Activated CD4-positive, alpha-beta T cell treated with anti-CD3 and anti-CD28 coated beads, Interleukin-2, Interleukin-4, amounts not matched to agents 100 ng/mL and 50 ng/mL, durations not matched to agents 16 hours and 8 hours (primary cell): Measurements from ENCODE around the gene FZR1.
"Not testable (repeated sequence)": the region's sequence is repeated elsewhere in the genome, so short reads cannot be mapped to it uniquely, and the experiment has no call there.

Source experiments
- DNase-seq: peaks from one replicate; pipeline ENCODE4 v3.0.0-alpha.2; 2020; ENCODE audit warnings: low spot score

The FZR1 gene

DNA sequence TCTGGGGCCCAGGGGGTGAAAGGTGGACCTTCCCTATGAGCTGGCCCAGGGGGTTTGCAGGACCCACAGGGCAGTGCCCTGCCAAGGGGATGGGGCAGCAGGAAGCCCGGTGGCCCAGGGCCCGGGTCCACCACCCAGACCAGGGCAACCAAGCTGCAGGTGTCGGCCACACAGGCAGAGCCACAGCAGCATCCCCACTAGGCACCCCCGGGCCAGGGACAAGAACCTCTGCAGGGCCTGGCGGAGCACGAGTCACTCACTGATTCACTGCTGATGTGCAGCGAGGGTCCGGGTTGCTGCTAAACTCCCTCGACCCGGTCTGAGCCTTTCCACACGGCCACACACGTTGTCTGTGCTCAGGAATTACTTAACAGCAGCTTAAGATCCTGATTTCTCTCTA, 8.8 kb downstream of the FZR1 start:
- no peak for DNase-seq

DNA sequence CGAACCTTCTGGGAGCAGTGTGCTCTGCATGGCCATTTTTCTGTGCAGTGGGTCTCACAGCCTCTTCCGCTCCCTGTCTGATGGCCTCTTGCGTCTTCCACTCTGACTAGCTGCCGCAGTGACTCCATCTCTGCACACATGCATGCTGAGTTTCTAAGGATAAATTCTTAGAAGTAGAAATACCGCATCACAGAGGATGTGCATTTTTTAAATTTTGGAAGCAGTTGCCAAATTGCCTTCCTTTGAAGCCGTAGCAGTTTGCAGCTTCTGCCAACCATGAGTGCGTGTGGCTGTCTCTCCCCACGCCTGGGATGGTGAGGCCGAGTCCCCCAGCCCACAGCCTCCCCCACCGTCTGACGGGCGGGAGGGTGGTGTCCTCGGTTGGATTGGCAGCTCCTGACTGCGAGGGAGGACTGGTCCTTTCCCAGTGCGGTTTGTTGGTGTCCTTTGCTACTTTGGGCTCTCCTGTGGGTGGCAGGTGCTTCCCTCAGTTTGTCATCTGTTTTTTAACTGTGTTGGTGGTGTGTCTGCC, 9.8 kb downstream of the FZR1 start:
- DNase-seq = no peak

DNA sequence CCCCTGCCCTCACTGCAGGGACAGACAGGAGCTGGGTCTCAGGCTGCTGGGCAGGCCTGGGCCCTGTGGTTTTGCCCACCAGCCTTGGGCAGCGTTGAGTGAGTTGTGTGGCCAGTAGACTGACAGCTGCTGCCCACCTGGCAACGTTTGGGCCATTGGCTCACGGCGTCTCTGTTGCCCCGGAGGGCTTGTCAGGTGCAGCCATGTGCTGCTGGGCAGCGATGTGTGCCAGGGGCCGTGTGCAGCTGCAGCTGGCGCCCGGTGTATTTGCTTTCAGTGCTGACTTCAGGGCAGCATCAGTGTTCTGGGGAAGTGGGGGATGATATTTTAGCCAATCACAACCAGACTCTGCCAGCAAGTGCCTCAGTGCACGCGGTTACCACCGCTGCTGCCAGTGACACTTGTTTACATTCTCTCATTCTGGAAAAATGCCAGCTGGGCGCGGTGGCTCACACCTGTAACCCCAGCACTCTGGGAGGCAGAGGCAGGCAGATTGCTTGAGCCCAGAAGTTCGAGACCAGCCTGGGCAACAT, 10.6 kb downstream of the FZR1 start:
- no peak for DNase-seq

DNA sequence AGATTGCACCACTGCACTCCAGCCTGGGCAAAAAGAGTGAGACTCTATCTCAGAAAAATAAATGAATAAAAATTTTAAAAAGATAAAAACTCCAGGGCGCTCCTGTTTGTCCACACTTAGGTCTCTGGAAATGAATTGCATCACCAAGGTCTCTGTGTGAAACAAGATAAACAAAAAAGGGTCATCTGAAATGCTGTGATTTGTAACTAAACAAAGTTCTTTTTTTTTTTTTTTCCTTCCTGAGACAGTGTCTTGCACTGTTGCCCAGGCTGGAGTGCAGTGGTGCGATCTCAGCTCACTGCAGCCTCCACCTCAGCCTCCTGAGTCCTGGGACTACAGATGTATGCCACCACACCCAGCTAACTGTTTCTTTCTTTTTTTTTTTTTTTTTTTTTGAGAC, 11.5 kb downstream of the FZR1 start:
- no peak for DNase-seq

DNA sequence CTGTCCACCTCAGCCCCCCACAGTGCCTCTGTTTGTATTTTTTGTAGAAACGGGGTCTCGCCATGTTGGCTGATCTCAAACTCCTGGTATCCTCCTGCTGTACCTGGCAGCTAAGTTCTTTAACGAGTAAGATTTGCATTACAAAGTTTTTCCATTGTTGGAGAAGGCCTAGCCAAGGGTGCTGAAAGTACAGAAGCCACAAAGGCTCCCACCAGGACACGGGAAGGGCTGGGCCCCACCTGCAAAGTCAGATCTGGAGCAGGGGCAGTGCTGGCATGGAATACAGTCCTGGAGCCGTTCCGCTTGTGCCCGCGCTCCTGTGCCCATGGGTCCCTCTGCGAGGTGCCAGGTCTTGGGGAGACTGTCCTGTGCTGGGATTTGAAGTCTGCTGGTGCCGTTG, 12.1 kb downstream of the FZR1 start:
- no peak for DNase-seq

DNA sequence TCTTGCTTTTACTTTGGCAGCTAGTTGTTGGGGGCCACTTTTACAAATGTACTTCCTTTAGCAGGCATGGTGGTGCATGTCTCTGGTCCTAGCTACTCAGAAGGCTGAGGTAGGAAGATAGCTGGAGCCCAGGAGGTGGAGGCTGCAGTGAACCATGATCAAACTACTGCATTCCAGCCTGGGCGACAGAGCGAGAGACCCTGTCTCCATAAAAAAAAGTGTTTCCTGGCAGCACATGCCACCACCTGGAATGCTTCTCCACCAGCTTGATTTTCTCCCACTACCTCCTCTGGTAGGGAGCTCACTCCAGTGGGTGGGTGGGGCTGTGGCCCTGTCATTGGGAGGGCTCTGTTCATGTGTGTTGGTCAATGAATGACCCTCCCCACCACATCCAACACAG, 12.5 kb downstream of the FZR1 start:
- DNase-seq = no peak

DNA sequence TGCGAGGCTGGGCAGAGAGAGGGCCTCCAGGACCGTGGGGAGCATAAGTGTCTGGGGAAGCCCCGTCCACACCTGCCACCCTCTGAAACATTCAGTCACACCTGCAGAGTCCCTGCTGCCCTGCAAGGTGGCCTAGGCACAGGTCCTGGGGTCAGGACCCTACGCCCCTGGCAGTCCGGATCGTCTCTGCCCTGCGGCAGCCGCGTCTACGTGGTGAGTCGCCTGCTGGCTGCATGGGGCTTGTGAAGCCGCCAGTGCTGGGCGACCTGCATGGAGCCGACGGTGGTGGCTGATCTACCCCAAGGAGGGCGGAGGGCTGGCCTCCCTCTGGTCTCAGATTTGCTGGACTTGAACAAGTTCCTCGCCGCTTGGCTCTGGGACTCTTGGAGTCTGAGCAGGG, 13.0 kb downstream of the FZR1 start:
- no peak for DNase-seq

DNA sequence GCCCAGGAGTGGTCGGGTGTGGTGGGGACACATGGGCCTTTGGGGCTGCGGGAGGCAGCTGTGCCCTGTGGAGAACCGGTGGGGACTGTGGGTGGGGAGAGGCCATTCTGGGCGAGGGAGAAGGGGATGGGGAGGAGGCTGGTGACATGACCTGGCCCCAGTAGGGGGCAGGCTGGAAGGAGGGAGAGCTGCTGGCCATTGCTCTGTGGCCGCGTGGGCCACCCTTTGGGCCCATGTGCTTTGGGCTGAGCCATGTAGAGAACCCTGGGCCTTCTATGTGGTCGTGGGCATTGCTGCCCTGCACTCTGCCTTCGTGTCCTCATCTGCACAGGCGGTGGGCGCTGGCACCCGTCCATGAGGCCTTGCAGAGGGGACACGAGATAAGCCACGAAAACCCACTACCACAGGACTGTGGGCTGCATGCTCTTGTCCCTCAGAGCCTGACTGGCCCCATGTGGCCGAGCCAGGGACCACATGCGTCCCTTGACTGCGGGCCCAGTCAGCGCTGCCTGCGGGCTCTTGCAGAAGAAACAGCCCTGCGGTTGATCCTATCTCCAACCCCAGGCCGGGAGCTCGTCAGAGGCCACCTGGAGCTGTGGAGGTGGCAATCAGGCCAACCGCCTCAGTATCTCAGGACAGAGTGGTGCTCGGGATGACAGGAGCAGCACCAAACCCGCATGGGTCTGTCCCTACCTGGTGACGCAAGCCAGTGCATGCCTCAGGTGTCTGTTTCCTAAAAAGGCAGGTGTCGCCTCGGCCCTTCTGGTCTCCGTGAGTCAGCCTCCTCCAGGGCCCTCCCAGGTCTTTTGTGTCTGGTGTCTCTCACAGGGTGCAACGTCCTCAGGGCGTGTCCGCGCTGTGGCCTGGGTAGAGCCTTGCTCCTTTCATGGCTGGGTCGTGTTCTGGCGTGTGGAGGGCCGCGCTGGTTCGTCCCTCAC, 14.3 kb downstream of the FZR1 start:
- no peak for DNase-seq

DNA sequence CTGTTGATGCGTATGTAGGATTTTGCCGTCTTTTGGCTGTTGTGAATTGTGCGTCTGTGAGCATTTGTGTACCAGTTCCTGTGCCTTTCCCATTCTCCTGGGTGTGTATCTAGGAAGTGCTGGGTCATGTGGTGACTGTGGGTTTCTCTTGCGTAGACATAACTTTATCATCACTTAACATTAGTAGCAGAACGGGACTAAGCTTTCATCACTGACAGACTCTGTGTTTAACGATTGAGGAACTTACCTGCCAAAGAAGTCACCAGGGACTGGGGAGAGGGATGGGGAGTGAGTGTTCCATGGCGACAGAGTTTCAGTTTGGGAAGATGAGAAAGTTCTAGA, 15.0 kb downstream of the FZR1 start:
- DNase-seq = no peak

DNA sequence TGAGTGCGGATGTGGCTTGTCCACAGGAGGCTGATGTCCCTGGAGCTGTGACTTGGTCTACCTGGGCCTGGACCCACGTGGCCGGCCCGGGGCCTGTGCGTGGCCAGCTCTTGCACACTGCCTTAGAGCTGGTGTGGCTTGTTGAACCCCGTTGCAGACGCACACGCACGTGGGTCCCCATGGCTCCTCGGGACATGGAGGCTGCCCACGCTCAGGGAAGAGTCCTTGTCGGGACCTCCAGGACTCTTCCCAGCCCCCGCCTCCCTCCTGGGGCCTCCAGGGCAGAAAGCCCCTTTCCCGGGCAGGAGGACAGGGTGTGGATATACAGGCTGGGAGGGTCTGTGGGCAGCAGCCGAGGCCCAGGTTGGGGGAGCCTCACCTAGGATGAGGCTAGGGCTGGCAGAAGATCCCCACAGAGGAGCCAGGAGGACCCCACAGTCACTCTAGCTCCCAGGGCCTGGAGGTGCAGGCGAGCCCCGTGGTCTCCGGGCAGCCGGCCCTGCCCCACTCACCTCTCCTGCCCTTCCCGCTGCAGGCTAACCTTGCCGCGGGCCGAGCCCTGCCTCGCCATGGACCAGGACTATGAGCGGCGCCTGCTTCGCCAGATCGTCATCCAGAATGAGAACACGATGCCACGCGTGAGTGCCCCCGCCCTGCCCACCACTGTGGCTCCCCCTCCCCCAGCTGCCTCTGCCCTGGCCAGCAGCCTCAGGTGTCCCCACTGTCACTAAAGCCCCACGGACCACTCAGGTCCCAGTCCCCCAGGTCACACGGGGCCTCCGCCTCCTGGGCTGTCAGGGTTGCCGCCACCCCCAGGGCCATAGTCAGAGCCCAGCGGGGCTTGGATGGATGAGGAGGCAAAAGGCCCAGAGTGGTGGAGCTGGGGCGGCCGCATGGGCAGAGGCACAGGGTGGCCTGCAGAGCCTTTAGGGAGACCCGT, 16.6 kb downstream of the FZR1 start:
- no peak for DNase-seq

DNA sequence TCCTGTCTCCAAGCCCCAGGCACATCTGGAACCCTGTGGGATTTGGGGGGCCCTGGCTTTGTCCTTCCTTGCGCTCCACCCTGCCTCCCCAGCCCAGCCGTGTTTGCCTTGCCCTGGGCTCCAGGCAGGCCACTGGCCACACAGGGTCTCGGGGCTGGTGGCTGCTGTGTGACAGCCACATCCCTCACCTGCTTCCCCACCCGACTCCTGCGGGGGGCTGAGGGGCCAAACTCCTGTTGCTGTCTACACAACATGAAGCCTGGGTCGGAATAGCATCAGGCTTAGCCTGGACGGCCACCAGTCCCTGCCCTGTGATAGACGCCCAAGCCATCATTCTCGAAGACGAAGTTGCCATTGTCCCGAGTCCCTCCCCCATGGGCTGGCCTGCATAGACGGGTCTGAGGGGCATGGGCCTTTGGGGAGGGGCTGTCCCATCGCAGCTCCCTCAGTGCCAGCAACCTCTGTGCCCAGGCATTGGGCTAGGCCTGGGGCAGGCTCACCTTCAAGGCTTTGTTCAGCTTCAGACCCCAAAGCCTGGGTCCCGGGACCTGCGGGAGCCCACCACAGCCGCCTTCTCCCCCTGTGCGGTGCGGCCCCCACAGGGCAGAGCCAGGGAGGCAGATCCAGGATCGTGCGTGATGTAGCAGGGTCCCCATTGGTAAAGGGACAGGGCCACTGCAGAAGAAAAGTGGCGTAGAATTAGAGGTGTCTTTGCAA, 17.4 kb downstream of the FZR1 start:
- no peak for DNase-seq

DNA sequence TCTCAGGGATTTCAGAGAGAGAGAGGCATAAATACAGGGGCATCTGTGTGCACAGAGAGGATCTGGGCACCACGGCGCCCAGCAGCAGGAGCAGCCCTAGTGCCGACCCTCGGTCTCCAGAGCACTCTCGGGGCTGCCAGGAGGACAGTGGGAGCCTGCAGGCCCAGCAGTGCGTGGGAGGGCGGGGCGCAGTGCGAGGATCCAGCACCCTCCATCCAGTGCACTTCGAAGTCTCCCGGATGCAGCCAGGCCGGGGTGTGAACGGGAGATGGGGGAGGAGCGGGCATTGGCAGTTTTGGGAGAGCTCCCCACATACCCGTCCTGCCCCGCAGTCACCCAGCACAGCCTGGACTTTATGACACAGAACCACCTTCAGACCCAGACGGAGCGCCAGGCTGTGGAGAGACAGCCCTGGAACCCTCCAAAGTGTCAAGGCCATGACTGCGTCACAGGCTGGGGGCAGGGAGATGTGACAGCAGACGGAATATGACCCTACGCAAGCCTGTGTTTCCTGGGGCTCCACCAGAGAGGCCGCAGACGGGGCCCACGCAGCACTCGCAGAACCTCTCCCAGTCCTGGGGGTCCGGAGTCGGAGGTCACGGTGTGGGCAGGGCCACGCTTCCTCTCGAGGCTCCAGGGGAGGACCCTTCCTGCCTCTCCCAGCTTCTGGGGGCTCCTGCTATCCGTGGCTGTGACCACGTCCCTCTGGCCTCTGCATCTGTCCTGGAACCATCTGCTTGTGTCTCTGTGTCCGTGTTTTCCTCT, 18.1 kb downstream of the FZR1 start:
- DNase-seq = no peak

DNA sequence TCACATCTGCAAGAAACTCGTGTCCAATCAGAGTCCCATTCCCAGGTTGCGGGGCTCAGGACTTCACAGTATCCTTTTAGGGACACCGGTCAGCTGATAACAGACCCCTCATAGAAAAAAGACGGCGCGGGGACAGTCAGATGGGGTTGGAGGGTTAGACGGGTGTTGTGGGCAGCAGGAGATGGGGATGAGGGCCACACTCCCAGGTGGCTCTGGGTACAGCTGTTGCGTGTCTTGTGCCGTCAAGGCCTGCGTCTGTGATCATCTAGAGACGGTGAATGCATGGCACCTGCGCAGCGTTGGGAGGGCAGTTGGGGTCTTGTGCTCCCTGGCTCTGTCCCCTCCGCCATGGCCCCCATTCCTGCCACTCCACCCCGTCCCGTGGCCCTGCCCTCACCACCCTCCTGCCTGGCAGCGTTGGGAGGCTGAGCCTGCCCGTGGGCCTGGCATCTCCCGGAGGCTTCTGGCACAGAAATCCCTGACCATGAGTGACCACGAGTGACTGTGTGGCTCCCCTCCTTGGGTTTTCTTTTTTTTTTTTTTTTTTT, 18.9 kb downstream of the FZR1 start:
- no peak for DNase-seq

DNA sequence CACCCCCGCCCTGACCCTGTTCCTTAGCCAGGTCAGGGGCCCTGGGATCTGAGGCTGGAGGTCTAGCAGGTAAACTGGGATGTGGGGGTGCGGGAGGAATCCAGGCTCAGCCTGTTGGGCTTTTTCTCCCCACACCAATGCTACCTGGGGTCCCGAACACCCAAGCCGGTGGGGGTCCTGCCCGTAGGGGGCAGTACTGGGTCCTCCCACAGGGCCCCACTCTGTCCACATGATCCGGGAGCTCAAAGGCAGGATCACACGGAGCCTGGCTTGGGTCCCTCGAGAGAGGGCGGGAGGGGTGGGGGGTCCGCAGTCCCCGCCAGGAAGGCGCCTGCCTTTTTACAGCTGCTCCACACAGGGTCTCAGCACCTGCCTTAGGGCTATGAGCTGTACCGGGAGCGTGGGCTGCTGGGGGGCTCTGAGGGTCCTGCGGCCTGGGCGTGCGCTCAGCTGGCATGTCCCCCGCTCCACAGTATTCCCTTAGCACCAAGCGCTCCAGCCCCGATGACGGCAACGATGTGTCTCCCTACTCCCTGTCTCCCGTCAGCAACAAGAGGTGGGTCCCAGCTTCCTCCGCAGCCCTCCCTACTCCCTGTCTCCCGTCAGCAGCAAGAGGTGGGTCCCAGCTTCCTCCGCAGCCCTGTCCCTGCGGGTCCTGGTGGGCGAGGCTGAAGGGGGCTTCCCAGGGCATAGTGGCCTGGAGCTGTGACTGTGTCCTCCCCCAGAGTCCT, 20.6 kb downstream of the FZR1 start:
- no peak for DNase-seq

DNA sequence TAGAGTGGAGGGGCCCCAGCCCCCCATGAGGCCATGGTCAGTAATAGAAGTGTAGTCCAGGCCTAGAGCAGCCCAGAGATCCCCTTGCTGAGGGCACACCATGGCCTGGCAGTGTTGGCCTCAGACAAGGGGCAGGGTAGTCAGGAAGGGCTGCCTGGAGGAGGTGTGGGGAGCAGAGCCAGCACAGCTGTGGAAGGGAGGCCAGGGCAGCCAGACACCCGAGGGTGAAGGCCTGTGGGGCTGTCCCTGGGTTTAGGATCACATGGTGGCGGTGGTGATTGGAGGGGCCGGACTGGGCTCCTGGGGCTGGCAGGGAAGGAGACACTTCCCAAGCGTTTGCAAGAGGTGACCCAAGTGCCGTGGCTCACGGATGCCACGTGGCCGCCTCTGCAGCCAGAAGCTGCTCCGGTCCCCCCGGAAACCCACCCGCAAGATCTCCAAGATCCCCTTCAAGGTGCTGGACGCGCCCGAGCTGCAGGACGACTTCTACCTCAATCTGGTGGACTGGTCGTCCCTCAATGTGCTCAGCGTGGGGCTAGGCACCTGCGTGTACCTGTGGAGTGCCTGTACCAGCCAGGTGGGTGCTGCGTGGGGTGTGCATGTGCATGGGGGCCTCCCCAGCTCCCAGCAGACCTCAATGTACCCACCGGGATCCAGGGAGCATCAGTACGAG, 21.3 kb downstream of the FZR1 start:
- DNase-seq = no peak

DNA sequence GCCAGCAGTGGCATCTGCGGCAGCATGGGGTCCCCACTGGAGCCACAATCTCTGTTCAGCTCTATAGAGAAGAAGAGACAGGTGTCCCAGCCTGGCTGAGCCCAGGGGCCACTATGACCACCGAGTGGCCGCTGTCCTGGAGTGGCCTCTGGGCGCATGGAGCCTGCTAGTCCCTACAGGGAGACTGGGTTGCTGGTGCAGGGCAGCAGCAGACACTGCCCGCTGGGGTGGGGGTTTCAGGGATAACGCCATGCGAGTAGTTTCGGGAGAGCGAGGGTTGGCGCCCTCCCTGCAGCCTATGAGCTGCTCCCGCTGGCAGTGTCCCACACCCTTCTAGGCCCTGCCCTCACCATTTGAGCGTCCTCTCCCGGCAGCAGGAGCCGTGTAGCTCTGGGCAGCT, 22.0 kb downstream of the FZR1 start:
- DNase-seq = no peak

DNA sequence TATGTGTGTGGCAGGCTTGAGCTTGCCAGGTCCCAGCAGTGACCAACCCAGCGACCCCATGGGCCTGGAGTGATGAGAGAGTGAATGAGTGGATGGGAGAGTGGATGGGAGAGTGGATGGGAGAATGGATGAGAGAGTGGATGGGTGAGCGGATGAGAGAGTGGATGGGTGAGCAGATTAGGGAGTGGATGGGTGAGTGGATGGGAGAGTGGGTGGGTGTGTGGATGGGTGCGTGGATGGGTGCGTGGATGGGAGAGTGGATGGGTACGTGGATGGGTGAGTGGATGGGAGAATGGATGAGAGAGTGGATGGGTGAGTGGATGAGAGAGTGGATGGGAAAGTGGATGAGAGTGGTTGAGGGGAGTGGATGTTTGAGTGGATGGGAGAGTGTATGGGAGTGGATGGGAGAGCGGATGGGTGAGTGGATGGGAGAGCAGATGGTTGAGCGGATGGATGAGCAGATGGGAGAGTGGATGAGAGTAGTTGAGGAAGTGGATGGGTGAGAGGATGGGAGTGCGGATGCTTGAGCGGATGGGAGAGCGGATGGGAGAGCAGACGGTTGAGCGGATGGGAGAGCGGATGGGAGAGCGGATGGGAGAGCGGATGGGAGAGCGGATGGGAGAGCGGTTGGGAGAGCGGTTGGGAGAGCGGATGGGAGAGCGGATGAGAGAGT, 22.6 kb downstream of the FZR1 start:
- no peak for DNase-seq

DNA sequence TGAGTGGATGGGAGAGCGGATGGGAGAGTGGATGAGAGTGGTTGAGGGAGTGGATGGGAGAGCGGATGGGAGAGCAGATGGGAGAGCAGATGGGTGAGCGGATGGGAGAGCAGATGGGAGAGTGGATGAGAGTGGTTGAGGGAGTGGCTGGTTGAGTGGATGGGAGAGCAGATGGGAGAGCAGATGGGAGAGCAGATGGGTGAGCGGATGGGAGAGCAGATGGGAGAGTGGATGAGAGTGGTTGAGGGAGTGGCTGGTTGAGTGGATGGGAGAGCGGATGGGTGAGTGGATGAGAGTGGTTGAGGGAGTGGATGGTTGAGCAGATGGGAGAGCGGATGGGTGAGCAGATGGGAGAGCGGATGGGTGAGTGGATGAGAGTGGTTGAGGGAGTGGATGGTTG, 23.2 kb downstream of the FZR1 start:
- not testable (repeated sequence) for DNase-seq

DNA sequence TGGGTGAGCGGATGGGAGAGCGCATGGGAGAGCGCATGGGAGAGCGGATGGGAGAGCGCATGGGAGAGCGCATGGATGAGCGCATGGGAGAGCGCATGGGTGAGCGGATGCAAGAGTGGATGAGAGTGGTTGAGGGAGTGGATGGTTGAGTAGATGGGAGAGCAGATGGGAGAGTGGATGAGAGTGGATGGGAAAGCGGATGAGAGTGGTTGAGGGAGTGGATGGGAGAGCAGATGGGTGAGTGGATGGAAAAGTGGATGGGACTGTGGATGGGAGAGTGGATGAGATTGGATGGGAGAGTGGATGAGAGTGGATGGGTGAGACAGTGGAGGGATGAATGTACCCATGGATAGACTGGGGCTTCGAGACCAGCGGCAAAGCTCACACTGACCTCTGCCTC, 24.3 kb downstream of the FZR1 start:
- DNase-seq = no peak
